ENCODE data around the gene SLC10A6. TPM values are rescaled to one million over a fixed set of nuclear protein-coding genes. Genes with fewer than 3 reads are reported as not detected.

The SLC10A6 gene, protein sequence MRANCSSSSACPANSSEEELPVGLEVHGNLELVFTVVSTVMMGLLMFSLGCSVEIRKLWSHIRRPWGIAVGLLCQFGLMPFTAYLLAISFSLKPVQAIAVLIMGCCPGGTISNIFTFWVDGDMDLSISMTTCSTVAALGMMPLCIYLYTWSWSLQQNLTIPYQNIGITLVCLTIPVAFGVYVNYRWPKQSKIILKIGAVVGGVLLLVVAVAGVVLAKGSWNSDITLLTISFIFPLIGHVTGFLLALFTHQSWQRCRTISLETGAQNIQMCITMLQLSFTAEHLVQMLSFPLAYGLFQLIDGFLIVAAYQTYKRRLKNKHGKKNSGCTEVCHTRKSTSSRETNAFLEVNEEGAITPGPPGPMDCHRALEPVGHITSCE
- total RNA-seq, result 0.99 TPM

GRCh38 chr4:86848732-86849619 lies at the start of gene SLC10A6:
SLC10A6 (minus strand) TSS chr4:86849384; CDS start chr4:86849115, 269 bp downstream.

DNA sequence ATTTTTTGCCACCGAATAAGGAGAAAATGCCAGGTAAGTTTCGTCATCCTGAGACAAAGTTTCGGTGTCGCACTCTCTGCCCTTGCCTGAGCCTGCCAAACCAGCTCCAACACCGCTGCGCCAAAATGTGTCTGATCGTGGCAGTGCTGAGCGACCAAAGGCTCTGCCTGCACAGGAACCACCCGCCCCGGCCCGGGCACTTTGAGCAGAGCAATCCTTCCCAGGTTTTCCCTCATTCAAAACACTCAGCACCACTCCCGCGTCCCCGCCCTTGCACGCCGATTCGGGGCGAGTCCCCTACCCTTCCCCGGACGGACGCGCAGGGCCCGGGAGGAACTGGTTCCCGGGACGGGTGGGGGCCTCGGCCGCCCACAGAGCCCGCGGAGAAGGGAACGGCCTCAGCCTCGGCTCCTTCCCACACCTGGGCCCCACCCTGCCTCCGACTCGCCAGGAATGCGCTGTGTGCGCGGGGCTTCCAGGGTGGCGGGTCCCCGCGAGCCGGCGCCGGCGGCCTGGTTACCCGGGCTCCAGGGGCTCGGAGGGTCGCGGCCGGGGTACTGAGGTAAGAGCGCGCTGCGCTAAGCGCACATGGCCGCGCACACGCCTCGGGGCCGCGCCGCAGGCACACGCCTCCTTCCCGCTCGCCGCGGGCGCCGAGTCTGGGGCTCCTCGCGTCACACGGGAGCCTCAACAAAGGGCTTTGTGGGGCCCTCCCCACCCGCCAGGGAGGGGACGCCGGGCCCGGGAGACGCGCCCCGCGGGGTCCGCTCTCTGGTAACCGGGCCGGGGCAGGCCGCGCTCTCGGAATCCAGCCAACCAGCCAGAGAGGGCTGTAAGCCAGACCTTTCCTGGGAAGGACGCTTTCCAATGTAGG lies 42.8 kb upstream of the SLC10A6 start, which contains the start of gene C4orf36:
TSS of gene C4orf36 (minus strand) at position 661 of the 874 bp plus-strand sequence. CDS start 902 bp downstream, outside the sequence.

Other genes starting within 250 kb of the SLC10A6 start
- gene C4orf36, start 43.0 kb upstream of the SLC10A6 start, total RNA-seq, result 3.7 TPM
- gene AFF1, start 85.6 kb upstream of the SLC10A6 start, total RNA-seq, result 61.8 TPM

Measured in camera-type eye (tissue), 1 donor.